ENCODE data around the gene SLC37A1. TPM values are rescaled to one million over a fixed set of nuclear protein-coding genes. Genes with fewer than 3 reads are reported as not detected.
"Not testable (repeated sequence)": the region's sequence is repeated elsewhere in the genome, so short reads cannot be mapped to it uniquely, and the experiment has no call there.

SLC37A1 gene
- total and polyA plus RNA-seq, 10 donors, result 6.9 to 31.4 (median 23.2) TPM

DNA sequence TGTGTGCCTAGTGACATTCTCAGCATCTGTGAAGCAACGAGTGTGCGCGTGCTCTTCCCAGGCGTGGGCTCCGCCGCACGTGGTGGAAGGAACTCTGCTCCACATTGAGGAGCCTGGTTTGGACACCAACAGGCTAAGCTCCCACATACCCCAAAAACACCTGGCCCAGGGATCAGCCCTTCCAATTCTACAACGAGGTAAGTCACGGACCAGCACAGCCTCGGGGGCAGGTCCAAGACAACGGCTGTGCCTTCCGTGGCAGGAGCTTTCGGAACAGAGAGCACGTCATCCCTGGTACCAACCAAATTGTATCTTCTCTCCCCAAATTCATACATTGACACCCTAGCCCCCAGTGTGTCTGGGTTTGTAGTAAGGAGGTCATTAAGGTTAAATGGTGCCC lies 112.5 kb downstream of the SLC37A1 start:
- WGBS, 5 donors, result 89 to 96% (median 92%) methylated on average over 14 of the region's 14 CpGs
- intact Hi-C loops (cut with DNase I; ENCODE audit: low total_unique reads), result no loop called here
- Histone ChIP-seq H3K9me3 (no peaks in the 10 kb centered on the region), H3K27ac (no peak overlapping the region), H3K27me3 (replicated peaks in 1 of 7) (peaks cover 0 to 60% (median 0%) of the 10 kb centered on the region in 7 donors), H3K4me3 (no peak overlapping the region), H3K36me3 (no peaks in the 10 kb centered on the region), H3K4me1 (no peaks in the 10 kb centered on the region)
- TF ChIP-seq POLR2A (IDR thresholded peaks at IDR 0.05) (no peak), POLR2AphosphoS5 (IDR thresholded peaks at IDR 0.05) (no peak)
- TF ChIP-seq, protein P1, sequence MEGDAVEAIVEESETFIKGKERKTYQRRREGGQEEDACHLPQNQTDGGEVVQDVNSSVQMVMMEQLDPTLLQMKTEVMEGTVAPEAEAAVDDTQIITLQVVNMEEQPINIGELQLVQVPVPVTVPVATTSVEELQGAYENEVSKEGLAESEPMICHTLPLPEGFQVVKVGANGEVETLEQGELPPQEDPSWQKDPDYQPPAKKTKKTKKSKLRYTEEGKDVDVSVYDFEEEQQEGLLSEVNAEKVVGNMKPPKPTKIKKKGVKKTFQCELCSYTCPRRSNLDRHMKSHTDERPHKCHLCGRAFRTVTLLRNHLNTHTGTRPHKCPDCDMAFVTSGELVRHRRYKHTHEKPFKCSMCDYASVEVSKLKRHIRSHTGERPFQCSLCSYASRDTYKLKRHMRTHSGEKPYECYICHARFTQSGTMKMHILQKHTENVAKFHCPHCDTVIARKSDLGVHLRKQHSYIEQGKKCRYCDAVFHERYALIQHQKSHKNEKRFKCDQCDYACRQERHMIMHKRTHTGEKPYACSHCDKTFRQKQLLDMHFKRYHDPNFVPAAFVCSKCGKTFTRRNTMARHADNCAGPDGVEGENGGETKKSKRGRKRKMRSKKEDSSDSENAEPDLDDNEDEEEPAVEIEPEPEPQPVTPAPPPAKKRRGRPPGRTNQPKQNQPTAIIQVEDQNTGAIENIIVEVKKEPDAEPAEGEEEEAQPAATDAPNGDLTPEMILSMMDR (IDR thresholded peaks at IDR 0.05 in 8 of 11, conservative IDR thresholded peaks at IDR 0.05 in 3 of 11), result no peak
- DNase-seq, result peak; percentile 44

DNA sequence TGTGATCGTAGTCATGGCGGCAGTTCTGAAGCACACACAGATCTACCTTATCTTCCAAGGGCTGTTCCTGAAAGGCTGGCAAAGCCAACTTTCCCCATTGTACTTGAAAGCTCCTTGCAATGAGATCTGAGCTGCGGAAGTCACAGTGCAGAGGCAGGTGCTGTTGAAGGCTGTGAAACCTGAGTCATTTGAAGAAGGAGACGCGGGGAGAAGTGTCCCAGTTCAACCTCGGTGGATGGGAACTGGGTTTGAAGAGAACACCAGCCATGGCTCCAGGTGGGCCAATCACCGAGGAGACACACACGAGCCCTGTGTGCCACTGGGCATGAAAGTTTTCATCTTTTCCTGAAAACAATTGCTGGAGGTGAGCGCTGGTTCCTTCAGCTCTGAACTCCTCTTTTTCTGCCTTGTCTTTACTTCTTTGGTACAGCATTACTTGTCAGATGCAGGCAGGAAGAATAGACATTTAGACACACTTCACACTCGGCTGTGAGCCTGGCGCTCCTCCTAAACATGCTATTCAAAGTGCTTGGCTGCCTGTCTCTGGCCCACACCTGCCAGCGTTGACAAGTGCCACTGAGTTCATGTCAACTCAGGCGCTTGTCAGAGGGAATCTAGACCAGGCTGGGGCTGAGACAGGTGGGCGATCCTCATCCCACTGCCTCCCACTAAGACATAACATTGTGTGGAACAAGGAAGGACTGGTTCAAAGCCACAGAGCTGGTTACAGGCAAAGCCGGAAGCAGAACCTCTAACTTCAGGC lies 114.1 kb downstream of the SLC37A1 start:
- Histone ChIP-seq H3K4me1 (no peaks in the 10 kb centered on the region), H3K4me3 (no peak overlapping the region), H3K27me3 (replicated peaks in 1 of 7) (peaks cover 0 to 52% (median 0%) of the 10 kb centered on the region in 7 donors), H3K27ac (no peak overlapping the region), H3K9me3 (no peaks in the 10 kb centered on the region), H3K36me3 (no peaks in the 10 kb centered on the region)
- TF ChIP-seq, protein P1 (IDR thresholded peaks at IDR 0.05 in 8 of 11, conservative IDR thresholded peaks at IDR 0.05 in 3 of 11), result no peak
- no peak for TF ChIP-seq POLR2AphosphoS5 (IDR thresholded peaks at IDR 0.05)
- TF ChIP-seq POLR2A (IDR thresholded peaks at IDR 0.05), result no peak
- 81 to 91% (median 88%) methylated on average over 15 of the region's 15 CpGs for WGBS, 5 donors
- peak; percentile 33 for DNase-seq
- intact Hi-C loops (cut with DNase I; ENCODE audit: low total_unique reads), result no loop called here

DNA sequence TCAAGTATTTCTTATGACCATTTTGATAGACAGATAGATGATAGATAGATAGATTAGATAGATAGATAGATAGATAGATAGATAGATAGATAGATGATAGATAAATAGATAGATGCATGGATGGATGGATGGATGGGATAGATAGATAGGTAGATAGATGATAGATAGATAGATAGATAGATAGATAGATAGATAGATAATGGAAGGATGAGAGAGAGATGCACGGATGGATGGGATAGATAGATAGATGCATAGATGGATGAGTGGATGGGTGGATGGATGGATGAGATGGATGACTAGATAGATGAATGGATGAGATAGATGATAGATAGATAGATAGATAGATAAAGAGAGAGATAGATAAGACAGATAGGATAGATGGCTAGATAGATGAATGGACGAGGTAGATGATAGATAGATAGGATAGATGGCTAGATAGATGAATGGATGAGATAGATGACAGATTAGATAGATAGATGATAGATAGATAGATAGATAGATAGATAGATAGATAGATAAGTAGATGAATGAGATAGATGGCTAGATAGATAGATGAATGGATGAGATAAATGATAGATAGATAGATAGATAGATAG lies 114.9 kb downstream of the SLC37A1 start:
- DNase-seq; H3K9me3 ChIP-seq; H3K36me3 ChIP-seq; H3K4me3 ChIP-seq; intact Hi-C loops (cut with DNase I; ENCODE audit: low total_unique reads); H3K4me1 ChIP-seq; H3K27ac ChIP-seq: not testable (repeated sequence)
- 84 to 91% (median 87%) methylated on average over 2 of the region's 2 CpGs for WGBS, 5 donors
- H3K27me3 ChIP-seq (replicated peaks in 1 of 7), result peaks cover 0 to 47% (median 0%) of the 10 kb centered on the region in 7 donors

- intact Hi-C loops (cut with DNase I; ENCODE audit: low total_unique reads), result no loop called here
- H3K9me3 ChIP-seq, result no peaks in the 10 kb centered on the region
- H3K4me3 ChIP-seq, result no peak overlapping the region
- DNase-seq, result peak; percentile 48
- WGBS, 5 donors, result 79 to 89% (median 84%) methylated on average over 9 of the region's 9 CpGs
- H3K4me1 ChIP-seq, result no peaks in the 10 kb centered on the region
- H3K27me3 ChIP-seq (replicated peaks in 1 of 7), result peaks cover 0 to 35% (median 0%) of the 10 kb centered on the region in 7 donors
- no peak for TF ChIP-seq POLR2AphosphoS5 (IDR thresholded peaks at IDR 0.05)
- TF ChIP-seq, protein P1 (IDR thresholded peaks at IDR 0.05 in 8 of 11, conservative IDR thresholded peaks at IDR 0.05 in 3 of 11), result no peak
- no peak overlapping the region for H3K27ac ChIP-seq
- no peaks in the 10 kb centered on the region for H3K36me3 ChIP-seq
Measured at GRCh38 chr21:42629933-42630589, 116.4 kb downstream of the SLC37A1 start.

Measured in spleen (tissue), 11 donors.